Measurements from ENCODE around the gene CLTCL1. TPM values are rescaled to one million over a fixed set of nuclear protein-coding genes. Genes with fewer than 3 reads are reported as not detected.
"Not testable (repeated sequence)": the region's sequence is repeated elsewhere in the genome, so short reads cannot be mapped to it uniquely, and the experiment has no call there.

The CLTCL1 gene
- polyA plus RNA-seq, 3 donors = 4.9 to 6.1 (median 5.0) TPM

DNA sequence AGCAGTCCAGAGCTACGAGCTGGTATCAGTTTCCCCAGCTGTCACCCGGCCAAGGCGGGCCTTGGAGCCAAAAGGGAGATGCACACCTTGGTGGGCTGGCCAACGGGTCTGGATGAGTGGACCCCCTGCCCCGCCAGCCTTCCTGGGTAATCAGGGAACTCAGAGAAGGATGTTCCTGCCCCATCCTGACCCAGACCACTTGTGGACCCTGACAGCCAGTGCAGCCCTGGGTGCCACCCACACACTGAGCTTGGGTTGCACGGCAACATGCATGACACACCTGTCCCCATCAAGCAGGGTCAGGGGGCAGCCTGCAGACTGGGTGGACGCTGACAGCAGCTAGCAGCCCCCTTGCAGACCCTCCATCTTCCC is 121.6 kb downstream of the CLTCL1 start:
- no peak for DNase-seq (ENCODE audit: extremely low read depth in 1 of 11, low read depth in 9 of 11, low spot score in 4 of 11)

DNA sequence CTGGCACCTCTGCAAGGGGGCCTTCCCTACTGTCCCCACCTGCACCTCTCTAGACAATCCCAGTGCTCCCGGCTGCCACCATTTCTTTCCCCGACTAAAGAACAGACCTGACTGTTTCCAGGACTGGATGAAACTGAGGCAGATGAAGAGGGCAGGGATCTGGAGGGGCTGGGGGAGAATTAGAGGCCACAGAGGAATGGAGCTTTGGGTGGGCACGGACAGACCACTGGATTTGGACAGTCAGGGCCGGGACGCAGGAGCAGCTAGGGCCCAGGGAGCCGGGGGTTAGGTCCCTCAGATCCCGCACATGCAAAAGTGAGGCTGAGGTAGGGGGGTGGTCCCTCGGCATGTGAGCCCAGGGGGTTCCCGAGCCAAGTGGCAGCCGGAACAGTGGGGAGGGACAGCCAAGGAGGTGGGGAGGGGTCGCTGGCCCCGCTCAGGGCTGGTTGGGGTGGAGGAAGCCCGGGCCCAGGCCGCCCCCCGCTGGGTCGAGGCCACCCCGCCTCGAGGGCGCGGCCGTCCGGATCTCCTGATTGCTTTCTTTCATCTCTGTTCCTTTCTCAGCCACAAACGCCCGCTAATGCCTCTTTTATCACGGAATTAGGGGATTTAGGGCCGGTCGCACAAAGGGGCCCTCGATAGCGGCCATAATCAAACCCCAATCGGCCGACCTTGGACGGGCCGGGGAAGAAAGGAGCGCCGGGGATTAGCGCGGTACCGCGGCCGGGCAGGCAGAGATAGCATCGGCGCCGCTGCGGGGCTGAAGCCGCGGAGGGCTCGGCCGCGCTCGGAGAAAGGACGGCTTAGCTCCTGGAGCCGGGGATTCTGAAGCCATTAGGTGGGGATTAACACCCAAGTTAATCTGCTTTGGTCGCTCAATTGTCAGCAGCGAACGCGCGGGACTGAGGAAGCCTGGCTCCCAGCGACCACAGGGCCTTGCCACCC is 122.2 kb downstream of the CLTCL1 start:
- no peak for DNase-seq (ENCODE audit: extremely low read depth in 1 of 11, low read depth in 9 of 11, low spot score in 4 of 11)

DNA sequence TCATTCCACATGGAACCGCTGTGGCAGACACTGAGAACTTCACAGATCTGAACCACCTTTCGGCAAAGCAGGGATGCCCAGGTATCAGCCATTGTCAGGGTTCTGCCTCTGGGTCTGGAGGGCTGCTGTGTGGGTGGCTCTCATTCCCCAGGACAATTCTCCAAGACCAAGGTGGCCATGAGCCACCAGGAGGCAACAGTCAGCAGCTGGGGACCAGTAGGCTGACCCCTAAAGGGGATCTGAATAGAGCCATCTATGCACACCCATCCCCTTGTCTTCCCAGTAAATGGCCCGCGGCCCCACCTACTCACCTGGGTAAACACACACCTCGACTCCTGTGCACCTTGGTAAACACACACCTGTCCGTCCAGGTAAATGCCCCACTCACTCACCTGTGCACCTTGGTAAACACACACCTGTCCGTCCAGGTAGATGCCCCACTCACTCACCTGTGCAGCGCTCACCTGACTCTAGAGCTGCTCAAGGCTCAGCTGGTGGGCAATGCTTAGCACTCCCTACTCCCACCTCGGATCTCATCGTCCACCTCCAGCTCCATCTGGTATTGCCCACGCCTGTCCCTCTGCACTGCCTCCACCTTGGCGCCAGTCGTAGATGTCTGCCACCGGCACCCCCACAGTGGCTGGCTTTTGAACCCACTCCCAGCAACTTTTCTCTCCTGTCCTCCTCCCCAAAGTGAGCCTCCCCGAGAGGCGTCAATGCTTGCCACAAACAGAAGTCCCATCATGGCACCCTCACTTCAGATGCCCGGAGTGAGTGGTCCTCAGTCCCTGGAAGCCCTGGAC is 123.2 kb downstream of the CLTCL1 start:
- DNase-seq (ENCODE audit: extremely low read depth in 1 of 11, low read depth in 9 of 11, low spot score in 4 of 11) = no peak

DNA sequence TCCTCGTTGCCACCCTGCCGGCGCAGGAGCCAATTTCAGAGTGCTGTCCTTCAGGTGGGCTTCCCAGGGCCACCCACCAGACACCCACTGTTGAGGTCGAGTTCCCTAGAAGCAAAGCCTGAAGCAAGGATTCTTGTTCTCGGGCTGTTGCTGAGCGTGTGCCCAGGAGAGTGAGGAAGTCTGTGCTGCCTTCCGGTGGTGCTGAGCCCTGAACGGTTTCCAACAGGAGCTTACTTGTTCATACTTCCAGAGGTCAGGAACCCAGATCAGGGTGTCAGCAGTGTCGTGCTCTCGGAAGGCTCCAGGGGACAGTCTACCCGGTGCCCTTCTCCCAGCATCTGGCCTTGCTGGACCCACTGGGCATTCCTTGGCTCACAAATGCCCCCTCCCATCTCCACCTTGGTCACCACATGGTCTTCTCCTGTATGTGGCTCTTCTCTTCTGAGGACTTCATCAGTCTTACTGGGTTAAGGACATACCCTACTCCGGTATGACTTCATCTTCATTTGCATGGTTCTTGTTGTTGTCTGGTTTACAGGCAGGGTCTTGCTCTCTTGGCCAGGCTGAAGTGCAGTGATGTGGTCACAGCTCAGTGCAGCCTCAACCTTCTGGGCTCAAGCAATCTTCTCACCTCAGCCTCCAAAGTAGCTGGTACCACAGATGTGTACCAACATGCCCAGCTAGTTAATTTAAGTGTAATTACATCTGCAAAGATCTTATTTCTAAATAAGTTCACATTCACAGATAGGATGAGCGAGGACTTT is 124.2 kb downstream of the CLTCL1 start:
- DNase-seq (ENCODE audit: extremely low read depth in 1 of 11, low read depth in 9 of 11, low spot score in 4 of 11) = no peak

DNA sequence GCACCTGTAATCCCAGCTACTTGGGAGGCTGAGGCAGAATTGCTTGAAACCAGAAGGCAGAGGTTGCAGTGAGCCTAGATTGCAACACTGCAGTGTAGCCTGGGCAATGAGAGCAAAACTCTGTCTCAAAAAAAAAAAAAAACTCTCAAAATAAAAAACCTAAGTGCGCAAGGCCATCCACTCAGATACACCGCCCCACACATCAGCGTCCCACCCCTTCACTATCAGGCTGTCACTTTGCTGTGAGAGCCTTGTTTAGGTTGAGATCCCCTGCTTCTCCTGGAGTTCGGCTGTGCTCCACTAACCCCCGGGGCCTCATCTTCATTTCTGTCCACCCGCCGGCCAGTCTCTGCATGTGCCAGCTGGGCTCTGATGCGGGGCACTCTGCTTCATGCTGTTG is 125.1 kb downstream of the CLTCL1 start:
- DNase-seq (ENCODE audit: extremely low read depth in 1 of 11, low read depth in 9 of 11, low spot score in 4 of 11) = no peak

DNA sequence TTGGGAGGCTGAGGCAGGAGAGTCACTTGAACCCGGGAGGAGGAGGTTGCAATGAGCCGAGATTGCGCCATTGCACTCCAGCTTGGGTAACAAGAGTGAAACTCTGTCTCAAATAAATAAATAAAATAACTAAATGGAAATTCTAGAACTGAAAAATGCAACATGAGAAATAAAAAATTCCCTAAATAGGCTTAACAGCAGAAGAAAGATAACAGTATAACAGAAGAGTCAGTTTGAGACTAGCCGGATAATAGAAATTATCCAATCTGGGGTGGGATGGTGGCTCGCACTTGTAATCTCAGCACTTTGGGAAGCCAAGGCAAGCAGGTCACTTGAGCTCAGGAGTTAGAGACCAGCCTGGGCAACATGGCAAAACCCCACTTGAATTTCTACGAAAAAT is 127.1 kb downstream of the CLTCL1 start:
- DNase-seq (ENCODE audit: extremely low read depth in 1 of 11, low read depth in 9 of 11, low spot score in 4 of 11) = no peak

DNA sequence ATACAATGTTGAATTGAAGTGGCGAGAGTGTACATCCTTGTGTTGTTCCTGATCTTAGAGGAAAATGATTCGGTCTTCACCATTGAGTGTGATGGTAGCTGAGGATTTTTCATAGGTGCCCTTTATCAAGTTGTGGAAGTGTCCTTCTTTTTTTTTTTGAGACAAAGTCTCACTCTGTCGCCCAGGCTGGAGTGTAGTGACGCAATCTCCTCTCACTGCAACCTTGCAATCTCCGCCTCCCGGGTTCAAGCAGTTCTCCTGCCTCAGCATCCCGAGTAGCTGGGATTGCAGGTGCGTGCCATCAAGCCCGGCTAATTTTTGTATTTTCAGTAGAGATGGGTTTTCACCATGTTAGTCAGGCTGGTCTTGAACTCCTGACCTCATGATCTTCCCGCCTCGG is 132.9 kb downstream of the CLTCL1 start:
- DNase-seq (ENCODE audit: extremely low read depth in 1 of 11, low read depth in 9 of 11, low spot score in 4 of 11) = not testable (repeated sequence)

DNA sequence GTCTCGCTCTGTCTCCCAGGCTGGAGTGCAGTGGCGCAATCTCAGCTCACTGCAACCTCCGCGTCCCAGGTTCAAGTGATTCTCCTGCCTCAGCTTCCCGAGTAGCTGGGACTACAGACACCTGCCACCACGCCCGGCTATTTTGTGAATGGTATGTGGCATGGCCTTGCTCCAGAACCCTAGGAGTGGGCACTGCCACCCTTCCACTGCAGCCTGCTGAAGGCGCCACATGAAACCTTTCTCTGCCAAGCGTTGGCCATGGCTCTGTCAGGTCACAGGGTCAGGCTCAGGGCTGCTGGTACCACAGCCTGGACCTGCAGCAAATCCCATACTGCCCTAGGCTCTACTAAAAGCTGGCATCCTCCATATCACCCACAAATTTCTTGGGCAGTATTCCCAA is 135.4 kb downstream of the CLTCL1 start:
- DNase-seq (ENCODE audit: extremely low read depth in 1 of 11, low read depth in 9 of 11, low spot score in 4 of 11) = not testable (repeated sequence)

DNA sequence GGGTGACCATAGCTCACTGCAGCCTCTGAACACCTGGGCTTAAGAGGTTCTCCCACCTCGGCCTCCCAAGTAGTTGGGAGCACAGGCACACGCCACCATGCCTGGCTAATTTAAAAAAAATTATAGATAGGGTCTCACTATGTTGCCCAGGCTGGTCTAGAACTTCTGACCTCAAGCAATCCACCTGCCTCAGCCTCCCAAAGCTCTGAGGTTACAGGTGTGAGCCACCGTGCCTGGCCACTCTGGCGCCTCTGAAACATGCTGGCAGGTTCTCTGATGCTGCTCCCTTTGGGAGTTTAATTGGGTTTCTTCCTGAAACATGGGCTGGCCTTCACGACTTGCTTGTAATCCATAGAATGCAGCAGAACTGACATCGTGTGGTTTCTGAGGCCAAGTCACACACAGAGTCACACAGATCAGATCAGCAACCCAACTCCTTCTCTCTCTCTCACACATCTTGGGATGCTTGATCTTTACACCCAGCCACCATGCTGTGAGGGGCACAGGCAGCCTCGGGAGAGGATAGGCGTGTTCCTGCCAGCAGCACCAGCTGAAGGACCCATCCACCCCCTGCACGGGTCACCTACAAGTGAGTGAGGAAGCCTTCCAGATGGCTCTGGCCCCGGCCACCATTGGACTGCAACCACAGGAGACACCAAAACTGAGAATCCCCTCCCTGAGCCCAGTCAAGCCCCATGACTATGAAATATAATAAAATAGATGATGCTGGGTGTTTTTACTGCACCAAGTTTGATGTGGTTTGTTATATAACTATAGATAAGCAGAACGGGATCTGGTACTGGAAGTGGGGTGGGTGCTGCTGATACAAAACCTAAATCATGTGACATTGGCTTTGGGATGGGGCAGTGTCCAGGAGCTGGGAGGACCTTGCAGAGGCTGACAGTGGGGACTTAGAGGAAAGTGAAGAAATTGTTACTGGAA is 138.3 kb downstream of the CLTCL1 start:
- no peak for DNase-seq (ENCODE audit: extremely low read depth in 1 of 11, low read depth in 9 of 11, low spot score in 4 of 11)

DNA sequence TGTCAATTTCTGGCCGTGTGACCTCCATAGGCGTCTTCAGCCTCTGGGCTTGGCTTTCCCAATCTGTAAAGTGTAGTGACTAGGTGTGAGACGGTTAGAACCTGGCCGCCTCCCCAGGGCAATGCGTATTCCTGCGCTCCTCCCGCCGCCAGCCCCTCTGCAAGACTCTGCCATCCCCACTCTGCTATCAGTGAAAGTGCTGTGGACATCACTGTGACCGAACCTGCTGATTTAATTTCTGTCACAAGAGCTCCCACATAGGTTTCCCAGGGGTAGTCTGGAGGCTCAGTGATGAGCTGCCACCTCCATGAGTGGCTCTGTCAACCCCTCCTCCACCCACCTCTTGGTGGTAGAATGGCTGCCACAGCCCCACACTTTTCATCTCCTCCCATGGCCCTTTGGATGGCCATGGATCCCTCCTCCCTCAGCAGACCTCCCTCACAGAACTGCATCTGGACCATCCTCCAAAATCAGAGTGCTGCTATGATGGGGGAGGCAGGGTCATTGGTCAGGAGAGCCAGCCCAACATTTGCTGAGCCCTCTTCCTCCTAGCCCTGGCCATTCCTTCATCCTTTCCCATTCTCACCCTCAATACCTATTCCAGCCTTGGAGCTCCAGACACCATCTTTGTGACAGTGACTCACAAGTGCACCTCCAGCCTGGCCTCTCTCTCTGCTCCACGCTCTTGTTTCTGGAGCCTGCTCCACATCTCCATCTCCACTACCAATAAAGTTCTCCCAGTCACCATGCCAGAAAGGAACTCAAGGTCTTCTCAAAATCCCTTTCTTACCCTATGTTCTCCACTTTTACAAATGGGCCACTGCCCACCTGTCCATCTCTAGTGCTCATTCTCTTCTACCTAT is 140.0 kb downstream of the CLTCL1 start:
- DNase-seq (ENCODE audit: extremely low read depth in 1 of 11, low read depth in 9 of 11, low spot score in 4 of 11) = no peak

DNA sequence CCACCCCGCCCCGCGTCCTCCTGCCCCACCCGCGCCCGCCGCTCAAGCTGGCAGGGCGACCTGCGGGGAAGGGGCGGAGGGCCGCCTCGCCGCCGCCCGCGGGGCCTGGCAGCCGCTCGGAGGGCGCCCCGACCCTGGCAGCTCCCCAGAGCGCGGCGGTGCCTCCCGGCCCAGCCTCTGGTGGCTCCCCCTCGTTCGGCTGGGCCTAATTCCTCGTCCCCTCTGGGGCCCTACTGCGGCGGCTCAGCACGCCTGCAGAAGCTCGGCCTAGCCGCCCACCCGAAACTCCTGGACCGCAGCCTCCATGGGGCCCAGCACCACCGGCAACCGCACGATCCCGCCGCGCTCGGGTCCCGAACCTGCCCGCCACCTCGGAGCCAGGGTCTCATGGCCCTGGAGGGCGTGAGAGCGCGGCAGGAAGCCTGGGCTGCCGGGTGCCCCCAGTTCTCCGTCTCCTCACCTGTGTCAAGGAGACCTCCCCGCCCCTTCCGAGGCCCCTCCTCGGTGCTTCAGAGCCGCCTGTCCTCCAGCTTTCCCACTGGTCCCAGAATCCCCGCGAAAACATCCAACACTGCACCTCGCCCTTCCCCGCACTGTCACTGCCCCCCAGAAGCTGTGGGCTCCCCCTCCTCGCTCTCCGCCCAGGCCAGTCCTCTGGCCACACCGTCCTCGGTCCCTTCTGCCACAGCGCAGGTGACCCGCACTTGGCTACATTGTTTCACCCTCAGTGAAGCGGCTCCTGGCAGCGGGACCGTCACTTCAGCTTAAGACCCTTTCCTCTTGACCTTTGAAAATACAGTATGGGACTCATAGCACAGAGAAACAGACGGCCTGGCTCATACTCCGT is 140.8 kb downstream of the CLTCL1 start:
- no peak for DNase-seq (ENCODE audit: extremely low read depth in 1 of 11, low read depth in 9 of 11, low spot score in 4 of 11)

DNA sequence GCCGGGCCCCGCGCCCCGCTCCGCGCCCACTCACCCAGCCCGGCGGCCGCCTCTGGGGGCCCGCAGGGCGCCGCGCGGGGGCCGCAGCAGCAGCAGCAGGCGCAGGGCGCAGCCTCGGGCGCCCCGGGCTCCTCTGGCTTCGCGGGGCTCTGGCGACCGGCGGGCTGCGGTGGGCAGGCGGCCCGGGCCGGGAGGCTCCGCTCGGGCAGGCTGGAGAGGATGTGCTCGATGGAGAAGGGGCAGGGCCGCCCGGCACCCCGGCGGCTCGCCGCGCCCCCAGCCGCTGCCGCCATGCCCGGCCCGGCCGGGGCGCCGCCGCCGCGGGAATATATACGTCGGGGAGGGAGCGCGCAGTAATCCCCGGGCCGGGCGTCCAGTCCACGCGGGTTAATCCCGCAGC is 141.5 kb downstream of the CLTCL1 start, which contains the start of gene GSC2:
Gene GSC2, minus strand, starts transcription at position 302 of the 400 bp plus-strand sequence. Its CDS starts 9 bp downstream, at position 293.
- no peak for DNase-seq (ENCODE audit: extremely low read depth in 1 of 11, low read depth in 9 of 11, low spot score in 4 of 11)

DNA sequence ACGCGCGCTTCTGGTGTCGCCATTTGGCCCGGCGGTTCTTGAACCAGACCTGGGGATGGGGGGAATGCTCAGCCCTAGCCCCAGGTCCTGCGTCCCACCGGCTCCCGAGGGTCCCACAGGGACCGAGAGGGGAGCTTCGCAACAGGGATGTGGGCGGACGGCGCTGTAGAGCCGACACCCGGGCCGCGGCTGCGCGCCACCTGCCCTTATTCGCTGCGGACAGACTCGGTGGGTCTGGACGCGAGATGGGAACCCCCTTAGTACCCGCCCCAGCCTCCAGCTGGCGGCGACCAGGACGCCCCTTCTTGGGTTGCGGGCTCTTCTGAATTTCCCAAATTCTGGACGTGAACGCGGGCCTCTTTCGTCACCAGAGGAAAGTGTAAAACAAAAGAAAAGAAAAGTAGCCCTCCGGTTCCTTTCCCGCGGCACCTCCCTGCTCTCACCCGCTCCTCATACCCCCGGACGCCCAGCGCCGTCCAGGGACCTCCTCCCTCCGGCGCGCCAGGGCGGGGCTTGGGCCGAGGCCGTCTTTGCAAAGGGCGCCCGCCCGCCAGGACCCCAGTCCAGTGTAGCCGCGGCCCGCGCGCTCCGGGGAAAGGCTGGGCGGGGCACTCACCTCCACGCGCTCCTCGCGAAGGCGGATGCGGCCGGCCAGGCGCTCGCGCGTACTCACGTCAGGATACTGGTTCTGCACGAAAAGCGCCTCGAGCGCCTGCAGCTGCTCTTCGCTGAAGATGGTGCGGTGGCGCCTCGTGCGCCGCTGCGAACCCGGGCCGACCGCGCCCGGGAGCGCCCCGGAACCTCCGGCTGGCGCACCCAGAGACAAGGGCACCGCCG is 142.3 kb downstream of the CLTCL1 start:
- DNase-seq (ENCODE audit: extremely low read depth in 1 of 11, low read depth in 9 of 11, low spot score in 4 of 11) = no peak

DNA sequence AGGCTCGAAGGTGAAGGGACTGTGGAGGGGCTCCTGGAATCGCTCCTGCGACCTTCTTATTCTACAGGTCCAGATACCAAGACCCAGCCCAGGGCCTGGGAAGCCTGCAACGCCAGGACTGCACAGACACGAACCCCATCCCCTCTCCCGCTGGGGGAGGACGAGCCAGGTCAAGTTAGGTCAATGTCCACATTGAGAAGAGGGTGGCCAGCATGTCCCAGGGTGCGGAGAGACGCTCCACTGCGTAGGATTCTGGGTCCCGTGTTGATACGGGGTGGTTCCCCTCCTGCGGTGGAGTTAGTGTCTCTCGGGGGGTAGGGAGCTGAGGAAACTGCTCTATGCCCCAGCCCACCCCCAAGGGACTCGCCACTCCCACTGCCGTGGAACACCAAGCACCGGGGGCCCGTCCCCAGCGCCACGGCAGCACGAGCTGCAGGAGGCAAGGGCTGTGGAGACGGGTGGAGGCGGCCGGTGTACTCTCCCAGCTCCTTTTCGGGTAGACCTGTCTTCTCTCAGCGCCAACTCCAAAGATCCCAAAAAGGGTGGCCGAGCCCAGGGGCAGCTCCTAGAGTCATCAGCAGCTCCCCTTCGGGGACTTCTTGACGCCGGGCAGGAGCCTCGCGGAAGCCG is 143.0 kb downstream of the CLTCL1 start:
- no peak for DNase-seq (ENCODE audit: extremely low read depth in 1 of 11, low read depth in 9 of 11, low spot score in 4 of 11)

DNA sequence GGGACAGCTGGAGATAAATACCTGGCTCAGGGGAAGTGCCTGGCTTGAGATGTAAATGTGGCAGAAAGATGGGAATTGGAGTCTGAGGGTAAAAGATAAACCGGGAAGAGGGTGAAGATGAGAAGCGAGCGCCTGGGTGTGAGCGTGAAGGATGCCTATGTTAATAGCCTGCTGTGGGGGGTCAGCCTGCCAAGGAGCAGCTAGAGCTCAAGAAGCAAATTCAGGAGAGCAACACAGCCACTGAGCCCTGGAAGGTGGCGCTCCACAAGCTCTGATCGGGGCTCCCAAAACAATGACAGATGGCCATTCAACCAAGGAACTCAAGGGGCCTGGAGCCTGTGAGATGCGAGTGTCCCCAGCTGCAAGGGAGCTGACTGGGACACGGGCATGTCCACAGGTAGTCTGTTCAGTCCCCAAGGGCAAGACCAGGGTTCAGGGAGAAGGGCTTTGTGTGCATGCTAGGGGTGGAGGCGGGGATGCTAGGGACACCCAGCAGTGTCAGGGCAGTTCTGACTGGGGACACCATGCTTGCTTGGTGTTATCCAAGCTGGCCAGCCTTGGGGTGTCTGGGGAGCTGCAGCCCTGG is 144.2 kb downstream of the CLTCL1 start:
- DNase-seq (ENCODE audit: extremely low read depth in 1 of 11, low read depth in 9 of 11, low spot score in 4 of 11) = no peak
